Upper lobe of left lung (tissue), 6 donors: ENCODE results near the gene SUGT1. TPM values are rescaled to one million over a fixed set of nuclear protein-coding genes. Genes with fewer than 3 reads are reported as not detected.
"Not testable (repeated sequence)": the region's sequence is repeated elsewhere in the genome, so short reads cannot be mapped to it uniquely, and the experiment has no call there.

Source experiments
- ATAC-seq, 2 donors: fragments of 200-7000 bp; cut with Tn5 transposase; one replicate each; pipeline ENCODE4 v1.9.1; 2022; ENCODE audit warnings: mild to moderate bottlenecking in 2 of 2, moderate library complexity in 2 of 2; ENCODE audit not compliant: low FRiP score in 2 of 2
- DNase-seq, 2 donors: peaks; one replicate each; pipeline ENCODE4 v3.0.0-alpha.2; 2019 to 2020
- H3K27ac ChIP-seq, 4 donors: fragments of 200-600 bp; sonication (generic); one replicate each; pipeline ENCODE4 v1.5.1; 2016 to 2019
- H3K27me3 ChIP-seq, 4 donors: fragments of 200-600 bp; sonication (generic); one replicate each; pipeline ENCODE4 v1.5.1; 2017 to 2019
- H3K36me3 ChIP-seq, 4 donors: fragments of 200-600 bp; sonication (generic); one replicate each; pipeline ENCODE4 v1.5.1; 2016 to 2019
- H3K4me1 ChIP-seq, 4 donors: fragments of 200-600 bp; sonication (generic); one replicate each; pipeline ENCODE4 v1.5.1; 2018 to 2019
- H3K4me3 ChIP-seq, 4 donors: fragments of 200-600 bp; sonication (generic); one replicate each; pipeline ENCODE4 v1.5.1; 2017 to 2019; ENCODE audit warnings: mild to moderate bottlenecking in 2 of 4, moderate library complexity in 1 of 4
- H3K9me3 ChIP-seq, 4 donors: fragments of 200-600 bp; sonication (generic); one replicate each; pipeline ENCODE4 v1.5.1; 2018 to 2019
- CTCF ChIP-seq, 6 experiments: fragments of 450-650 bp in 4 of 6; fragments of 200-600 bp in 2 of 6; sonication (generic) in 2 of 6; IDR thresholded peaks; one replicate each; pipeline ENCODE4 v1.5.1; 2016 to 2019; ENCODE audit warnings: antibody characterized with exemption in 6 of 6
- EP300 ChIP-seq, 4 donors: sonication (generic); formaldehyde crosslinking; IDR thresholded peaks; one replicate each; pipeline ENCODE4 v1.5.1; 2017; ENCODE audit warnings: antibody characterized with exemption in 4 of 4, control low read depth in 2 of 4
- POLR2A ChIP-seq, 4 donors: fragments of 450-650 bp; IDR thresholded peaks; one replicate each; pipeline ENCODE4 v1.5.1; 2016 to 2017; ENCODE audit warnings: antibody characterized with exemption in 4 of 4, mild to moderate bottlenecking in 2 of 4
- POLR2AphosphoS5 ChIP-seq, 2 donors: sonication (generic); formaldehyde crosslinking; IDR thresholded peaks; one replicate each; pipeline ENCODE4 v1.5.1; 2017; ENCODE audit warnings: antibody characterized with exemption in 2 of 2
- WGBS, 2 donors: methylation state at CpG; one replicate each; pipeline ENCODE4 v1.1.5; 2017 to 2018; 5-methylcytosine and 5-hydroxymethylcytosine counted together
- total RNA-seq, 6 donors: library from RNA; depleted of rRNA in 4 of 6; stranded (reverse); fragments of >200 nt in 4 of 6; gene quantifications; one replicate each; pipeline versions ENCODE4 v1.1.0 to v1.2.1, GENCODE V29; 2016 to 2021
- donor health status: DM: no; HTN: no; CAD: no; lungs with moderate emphysema.
- donor health status: DM: no; HTN: yes; CAD: no; lungs with severe emphysema.

The SUGT1 gene
- total RNA-seq, 6 donors from 2014 or later, result 19.9 to 43.7 (median 28.0) TPM

GRCh38 chr13:52665325-52665724, 12.7 kb downstream of the SUGT1 start:
- Histone ChIP-seq H3K4me1 (no peaks in the 10 kb centered on the region), H3K4me3 (no peak overlapping the region), H3K36me3 (peaks cover 41 to 90% (median 52%) of the 10 kb centered on the region in 4 donors), H3K27me3 (no peaks in the 10 kb centered on the region), H3K9me3 (no peaks in the 10 kb centered on the region), H3K27ac (no peak overlapping the region)
- DNase-seq (no peak), ATAC-seq (no peak)
- TF ChIP-seq EP300 (IDR thresholded peaks at IDR 0.05), result no peak
- no peak for TF ChIP-seq POLR2A (IDR thresholded peaks at IDR 0.05)
- no peak for TF ChIP-seq POLR2AphosphoS5 (IDR thresholded peaks at IDR 0.05)
- TF ChIP-seq CTCF (IDR thresholded peaks at IDR 0.05), result peak in 3 of 6 experiments; percentile 23 to 28 (median 24)

- 79 to 81% methylated on average over 2 of the region's 2 CpGs for WGBS, 2 donors
- DNase-seq (no peak), ATAC-seq (no peak)
- H3K9me3 ChIP-seq, result no peaks in the 10 kb centered on the region
- H3K4me1 ChIP-seq, result no peaks in the 10 kb centered on the region
- peaks cover 26 to 58% (median 30%) of the 10 kb centered on the region in 4 donors for H3K36me3 ChIP-seq
- H3K4me3 ChIP-seq, result no peak overlapping the region
- no peak overlapping the region for H3K27ac ChIP-seq
- no peak for TF ChIP-seq POLR2A (IDR thresholded peaks at IDR 0.05)
- TF ChIP-seq EP300 (IDR thresholded peaks at IDR 0.05), result no peak
- no peak for TF ChIP-seq CTCF (IDR thresholded peaks at IDR 0.05)
- TF ChIP-seq POLR2AphosphoS5 (IDR thresholded peaks at IDR 0.05), result no peak
- no peaks in the 10 kb centered on the region for H3K27me3 ChIP-seq
These were observed 17.0 kb downstream of the SUGT1 start for GRCh38 chr13:52669677-52670076.

- Histone ChIP-seq H3K27ac (no peak overlapping the region), H3K4me3 (no peak overlapping the region), H3K9me3 (no peaks in the 10 kb centered on the region), H3K27me3 (no peaks in the 10 kb centered on the region), H3K36me3 (peaks cover 24 to 51% (median 25%) of the 10 kb centered on the region in 4 donors), H3K4me1 (no peaks in the 10 kb centered on the region)
- TF ChIP-seq POLR2A (IDR thresholded peaks at IDR 0.05) (no peak), EP300 (IDR thresholded peaks at IDR 0.05) (no peak), CTCF (IDR thresholded peaks at IDR 0.05) (no peak), POLR2AphosphoS5 (IDR thresholded peaks at IDR 0.05) (no peak)
- WGBS, 2 donors, result 97% methylated on average over 8 of the region's 8 CpGs
- DNase-seq, result peak in 1 of 2 donors; percentile 17
- no peak for ATAC-seq
These were observed 18.1 kb downstream of the SUGT1 start for GRCh38 chr13:52670726-52671125.

GRCh38 chr13:52673465-52673864, 20.8 kb downstream of the SUGT1 start:
- Histone ChIP-seq H3K27me3 (no peaks in the 10 kb centered on the region), H3K4me3 (no peak overlapping the region), H3K9me3 (no peaks in the 10 kb centered on the region), H3K4me1 (no peaks in the 10 kb centered on the region), H3K36me3 (peaks cover 0 to 36% (median 4%) of the 10 kb centered on the region in 4 donors), H3K27ac (no peak overlapping the region)
- DNase-seq, result no peak
- TF ChIP-seq EP300 (IDR thresholded peaks at IDR 0.05) (no peak), POLR2AphosphoS5 (IDR thresholded peaks at IDR 0.05) (no peak), POLR2A (IDR thresholded peaks at IDR 0.05) (no peak), CTCF (IDR thresholded peaks at IDR 0.05) (no peak)
- no peak for ATAC-seq
- WGBS, 2 donors, result 90 to 96% methylated on average over 1 of the region's 1 CpG

- WGBS, 2 donors, result 97 to 100% methylated on average over 1 of the region's 1 CpG
- Histone ChIP-seq H3K27ac (no peak overlapping the region), H3K36me3 (peaks cover 10 to 56% (median 24%) of the 10 kb centered on the region in 4 donors), H3K9me3 (no peaks in the 10 kb centered on the region), H3K4me3 (no peak overlapping the region), H3K27me3 (no peaks in the 10 kb centered on the region), H3K4me1 (no peaks in the 10 kb centered on the region)
- ATAC-seq (no peak), DNase-seq (no peak)
- TF ChIP-seq POLR2AphosphoS5 (IDR thresholded peaks at IDR 0.05), result no peak
- TF ChIP-seq POLR2A (IDR thresholded peaks at IDR 0.05), result no peak
- no peak for TF ChIP-seq EP300 (IDR thresholded peaks at IDR 0.05)
- no peak for TF ChIP-seq CTCF (IDR thresholded peaks at IDR 0.05)
These were observed 25.2 kb downstream of the SUGT1 start for GRCh38 chr13:52677823-52678222.

GRCh38 chr13:52685806-52686205, 33.2 kb downstream of the SUGT1 start:
- not testable (repeated sequence) for H3K27ac ChIP-seq, H3K4me1 ChIP-seq, ATAC-seq, H3K27me3 ChIP-seq, DNase-seq, H3K9me3 ChIP-seq, H3K4me3 ChIP-seq
- WGBS, 2 donors, result 93 to 96% methylated on average over 9 of the region's 9 CpGs
- H3K36me3 ChIP-seq, result peaks cover 5 to 80% (median 17%) of the 10 kb centered on the region in 4 donors
